ENCODE data around the gene ARHGAP6.

DNA sequence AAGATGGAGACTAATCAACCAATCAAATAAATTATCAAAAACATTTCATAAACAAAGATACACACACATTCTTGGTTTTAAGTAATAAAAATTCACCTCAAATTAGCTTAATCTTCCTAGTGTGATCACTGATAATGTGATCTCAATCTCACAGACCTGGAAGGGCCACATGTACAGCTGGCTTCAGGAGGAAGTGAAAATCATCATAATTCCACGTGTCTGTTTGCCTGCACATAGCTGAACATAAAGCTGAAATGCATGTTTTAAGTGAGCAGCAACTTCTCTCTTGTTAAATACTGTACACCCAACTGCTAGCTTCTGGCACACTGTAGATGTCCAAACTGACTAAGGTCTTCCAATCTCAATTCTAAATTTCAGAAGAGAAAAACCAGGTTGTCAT is 53.8 kb downstream of the ARHGAP6 start:
- TF ChIP-seq, protein P1, sequence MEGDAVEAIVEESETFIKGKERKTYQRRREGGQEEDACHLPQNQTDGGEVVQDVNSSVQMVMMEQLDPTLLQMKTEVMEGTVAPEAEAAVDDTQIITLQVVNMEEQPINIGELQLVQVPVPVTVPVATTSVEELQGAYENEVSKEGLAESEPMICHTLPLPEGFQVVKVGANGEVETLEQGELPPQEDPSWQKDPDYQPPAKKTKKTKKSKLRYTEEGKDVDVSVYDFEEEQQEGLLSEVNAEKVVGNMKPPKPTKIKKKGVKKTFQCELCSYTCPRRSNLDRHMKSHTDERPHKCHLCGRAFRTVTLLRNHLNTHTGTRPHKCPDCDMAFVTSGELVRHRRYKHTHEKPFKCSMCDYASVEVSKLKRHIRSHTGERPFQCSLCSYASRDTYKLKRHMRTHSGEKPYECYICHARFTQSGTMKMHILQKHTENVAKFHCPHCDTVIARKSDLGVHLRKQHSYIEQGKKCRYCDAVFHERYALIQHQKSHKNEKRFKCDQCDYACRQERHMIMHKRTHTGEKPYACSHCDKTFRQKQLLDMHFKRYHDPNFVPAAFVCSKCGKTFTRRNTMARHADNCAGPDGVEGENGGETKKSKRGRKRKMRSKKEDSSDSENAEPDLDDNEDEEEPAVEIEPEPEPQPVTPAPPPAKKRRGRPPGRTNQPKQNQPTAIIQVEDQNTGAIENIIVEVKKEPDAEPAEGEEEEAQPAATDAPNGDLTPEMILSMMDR (IDR thresholded peaks at IDR 0.05) = no peak
- no peak for TF ChIP-seq POLR2A (IDR thresholded peaks at IDR 0.05)
